Left ventricle myocardium inferior (tissue), 1 donor: Measurements from ENCODE around the gene ZNF487. TPM values are rescaled to one million over a fixed set of nuclear protein-coding genes. Genes with fewer than 3 reads are reported as not detected.
"Not testable (repeated sequence)": the region's sequence is repeated elsewhere in the genome, so short reads cannot be mapped to it uniquely, and the experiment has no call there.

Experiments
- DNase-seq: peaks from one replicate; pipeline ENCODE4 v3.0.0-alpha.2; 2020
- H3K27ac ChIP-seq: fragments of 200-600 bp; replicated peaks from 2 replicates; pipeline ENCODE4 v1.8.0; 2021
- H3K27me3 ChIP-seq: fragments of 200-600 bp; 2 replicates; pipeline ENCODE4 v1.8.0; 2021; ENCODE audit warnings: low read depth
- H3K36me3 ChIP-seq: fragments of 200-600 bp; 2 replicates; pipeline ENCODE4 v1.8.0; 2021
- H3K4me1 ChIP-seq: fragments of 200-600 bp; 2 replicates; pipeline ENCODE4 v1.8.0; 2021
- H3K4me3 ChIP-seq: fragments of 200-600 bp; 2 replicates; pipeline ENCODE4 v1.8.0; 2021; ENCODE audit warnings: mild to moderate bottlenecking, moderate library complexity
- H3K9me3 ChIP-seq: fragments of 200-600 bp; replicated peaks from 2 replicates; pipeline ENCODE4 v1.8.0; 2021
- CTCF ChIP-seq: fragments of 200-600 bp; IDR thresholded peaks from 2 replicates; pipeline ENCODE4 v1.8.0; 2021; ENCODE audit warnings: antibody characterized with exemption, mild to moderate bottlenecking, borderline replicate concordance
- intact Hi-C: fragments of 100-400 bp; cut with micrococcal nuclease; formaldehyde crosslinking; loops from one replicate; pipeline ENCODE4 v1.11.0; 2022
- total RNA-seq: library from RNA; stranded (reverse); fragmentation: NEBNext Ultra II Directional; extraction: Animal tissue kit (Norgen Biotek cat#: 25700); gene quantifications from one replicate; pipeline ENCODE4 v1.2.1, GENCODE V29; 2021
- donor health status: DM: no; HTN: yes; CAD: no; lungs with severe emphysema.

The ZNF487 gene
- total RNA-seq, 1 donor from 2014 or later: 2.2 TPM

GRCh38 chr10:43458227-43458626 lies 21.3 kb downstream of the ZNF487 start:
- H3K9me3 ChIP-seq: no peaks in the 10 kb centered on the region
- intact Hi-C loops: no loop called here
- TF ChIP-seq CTCF: no peak
- H3K27me3 ChIP-seq: no peaks in the 10 kb centered on the region
- H3K36me3 ChIP-seq: no peaks in the 10 kb centered on the region
- peaks cover 23% of the 10 kb centered on the region for H3K4me1 ChIP-seq
- no peak overlapping the region for H3K4me3 ChIP-seq
- no peak for DNase-seq
- no peak overlapping the region for H3K27ac ChIP-seq

GRCh38 chr10:43461950-43462349 lies 25.0 kb downstream of the ZNF487 start:
- intact Hi-C loops: loop anchor here (5.0 kb wide), 1 partner anchor 170 kb away; no protein-coding TSS in a partner anchor
- DNase-seq: no peak
- TF ChIP-seq CTCF: peak; percentile 78
- no peak overlapping the region for H3K4me3 ChIP-seq
- H3K36me3 ChIP-seq: no peaks in the 10 kb centered on the region
- no peaks in the 10 kb centered on the region for H3K9me3 ChIP-seq
- no peak overlapping the region for H3K27ac ChIP-seq
- H3K4me1 ChIP-seq: no peaks in the 10 kb centered on the region
- H3K27me3 ChIP-seq: no peaks in the 10 kb centered on the region

- intact Hi-C loops, H3K36me3 ChIP-seq, H3K27me3 ChIP-seq, H3K9me3 ChIP-seq, H3K4me1 ChIP-seq, H3K27ac ChIP-seq, H3K4me3 ChIP-seq, DNase-seq: not testable (repeated sequence)
These were observed 28.3 kb downstream of the ZNF487 start for GRCh38 chr10:43465086-43465735.

GRCh38 chr10:43465736-43466120 lies 28.8 kb downstream of the ZNF487 start:
- H3K27me3 ChIP-seq, H3K4me3 ChIP-seq, H3K36me3 ChIP-seq, H3K4me1 ChIP-seq, H3K9me3 ChIP-seq, intact Hi-C loops, DNase-seq, H3K27ac ChIP-seq: not testable (repeated sequence)

GRCh38 chr10:43471146-43471545 lies 34.2 kb downstream of the ZNF487 start:
- Histone ChIP-seq H3K4me1 (no peaks in the 10 kb centered on the region), H3K9me3 (no peaks in the 10 kb centered on the region), H3K36me3 (no peaks in the 10 kb centered on the region), H3K27ac (no peak overlapping the region), H3K4me3 (no peak overlapping the region), H3K27me3 (no peaks in the 10 kb centered on the region)
- intact Hi-C loops: no loop called here
- DNase-seq: no peak
- TF ChIP-seq CTCF: no peak

GRCh38 chr10:43471935-43472720 lies 35.2 kb downstream of the ZNF487 start:
- H3K4me3 ChIP-seq: no peak overlapping the region
- no peaks in the 10 kb centered on the region for H3K27me3 ChIP-seq
- H3K4me1 ChIP-seq: no peaks in the 10 kb centered on the region
- H3K9me3 ChIP-seq: no peaks in the 10 kb centered on the region
- peaks cover 3% of the 10 kb centered on the region for H3K36me3 ChIP-seq
- H3K27ac ChIP-seq: no peak overlapping the region
- DNase-seq: no peak
- intact Hi-C loops: no loop called here
- TF ChIP-seq CTCF: no peak
